H1 (cell line): ENCODE data around the gene HOXA13. TPM values are rescaled to one million over a fixed set of nuclear protein-coding genes. Genes with fewer than 3 reads are reported as not detected.

ENCODE experiments used
- CHD7 ChIP-seq: fragments of 300-600 bp; sonication (generic); IDR thresholded peaks from 2 replicates; pipeline ENCODE4 v1.7.1; 2012; ENCODE audit warnings: low read length, moderate library complexity, mild to moderate bottlenecking, inconsistent platforms; ENCODE audit not compliant: insufficient replicate concordance
- EZH2 ChIP-seq: fragments of 200-600 bp; sonication (generic); IDR thresholded peaks from 2 replicates; pipeline ENCODE4 v1.7.1; 2012; ENCODE audit warnings: low read depth, mild to moderate bottlenecking, moderate library complexity, low read length, inconsistent platforms; ENCODE audit not compliant: severe bottlenecking
- HDAC2 ChIP-seq, 2 experiments: fragments of 300-600 bp in 1 of 2; sonication (generic) in 1 of 2; IDR thresholded peaks; 2 replicates each; pipeline ENCODE4 v1.6.1; 2011 to 2012; ENCODE audit warnings: low read depth in 2 of 2, low read length in 2 of 2, mild to moderate bottlenecking in 2 of 2, moderate library complexity in 2 of 2, borderline replicate concordance in 1 of 2, inconsistent platforms in 1 of 2
- polyA plus RNA-seq, 7 experiments: library from polyadenylated mRNA; depleted of rRNA in 3 of 7; stranded (reverse) in 5 of 7; unstranded in 2 of 7; fragments of >200 nt in 5 of 7; fragments of 200-250 nt in 2 of 7; gene quantifications; 1 replicate in 5 of 7; 2 replicates in 1 of 7; 4 replicates in 1 of 7; pipeline versions ENCODE4 v1.2.1 to v1.2.3, GENCODE V29; 2011 to 2013; ENCODE audit warnings: missing spikeins in 2 of 7, mixed read lengths in 2 of 7
- total RNA-seq: library from RNA; stranded (reverse); fragmentation: NEBNext Ultra II Directional; extraction: Animal tissue kit (Norgen Biotek cat#: 25700); gene quantifications from 2 replicates; pipeline ENCODE4 v1.2.1, GENCODE V29; 2021

The HOXA13 gene
- total and polyA plus RNA-seq, 2 of the 8 experiments (the other 6 are each of a cell fraction or from before 2014, with no cell fraction given), result not detected

- no peak for TF ChIP-seq CHD7
- peak; percentile 8 for TF ChIP-seq EZH2
- TF ChIP-seq HDAC2 (IDR thresholded peaks at IDR 0.05; ENCODE audit: borderline replicate concordance in 1 of 2, low read depth in 2 of 2, low read length in 2 of 2), result no peak
Measured at GRCh38 chr7:27145914-27146412, 53.9 kb downstream of the HOXA13 start (continued).
